Left lung (tissue), 10 donors: Measurements from ENCODE around the gene GAS1. TPM values are rescaled to one million over a fixed set of nuclear protein-coding genes. Genes with fewer than 3 reads are reported as not detected.

ENCODE experiments used
- ATAC-seq: fragments of 200-7000 bp; cut with Tn5 transposase; one replicate; pipeline ENCODE4 v1.9.1; 2020; ENCODE audit warnings: moderate library complexity
- DNase-seq, 4 donors: peaks; one replicate each; pipeline ENCODE4 v3.0.0-alpha.2; 2013 to 2020
- H3K27ac ChIP-seq, 2 donors: fragments of 200-600 bp; sonication (generic) in 1 of 2; one replicate each; pipeline versions ENCODE4 v1.5.0 to v1.8.0; 2020 to 2021
- H3K27me3 ChIP-seq, 2 donors: fragments of 200-600 bp; sonication (generic) in 1 of 2; one replicate each; pipeline versions ENCODE4 v1.5.0 to v1.8.0; 2020 to 2021
- H3K36me3 ChIP-seq, 2 donors: fragments of 200-600 bp; sonication (generic) in 1 of 2; one replicate each; pipeline versions ENCODE4 v1.5.0 to v1.8.0; 2020 to 2021
- H3K4me1 ChIP-seq, 2 donors: fragments of 200-600 bp; one replicate each; pipeline ENCODE4 v1.8.0; 2021
- H3K4me3 ChIP-seq, 2 donors: fragments of 200-600 bp; sonication (generic) in 1 of 2; one replicate each; pipeline versions ENCODE4 v1.5.0 to v1.8.0; 2020 to 2021; ENCODE audit warnings: mild to moderate bottlenecking in 1 of 2
- H3K9me3 ChIP-seq, 2 donors: fragments of 200-600 bp; sonication (generic) in 1 of 2; one replicate each; pipeline versions ENCODE4 v1.5.0 to v1.8.0; 2020 to 2021
- CTCF ChIP-seq, 2 donors: fragments of 200-600 bp; sonication (generic) in 1 of 2; IDR thresholded peaks; one replicate each; pipeline versions ENCODE4 v1.5.0 to v1.8.0; 2021; ENCODE audit warnings: antibody characterized with exemption in 2 of 2
- intact Hi-C, 2 donors: fragments of 100-400 bp; cut with DNase I; formaldehyde crosslinking; loops; one replicate each; pipeline versions ENCODE4 v1.11.2 to v1.14.2; 2022
- polyA plus RNA-seq, 6 donors: library from polyadenylated mRNA; unstranded; fragments of 120-200 nt; gene quantifications; one replicate each; pipeline ENCODE4 v1.2.1, GENCODE V29; 2013; ENCODE audit not compliant: insufficient read length in 6 of 6
- total RNA-seq, 2 donors: library from RNA; stranded (reverse); fragmentation: NEBNext Ultra II Directional; extraction: Animal tissue kit (Norgen Biotek cat#: 25700); gene quantifications; one replicate each; pipeline ENCODE4 v1.2.1, GENCODE V29; 2021
- donor health status: DM: no; HTN: yes; CAD: no.
- donor health status: DM: no; HTN: no; CAD: no.

GAS1 gene
- total and polyA plus RNA-seq, 8 donors: 9.8 to 33.5 (median 20.3) TPM

GRCh38 chr9:86948074-86948929 lies 996 bp upstream of the GAS1 start:
- ATAC-seq (peak; percentile 81), DNase-seq (peak; percentile 70 to 92 (median 86))
- Histone ChIP-seq H3K27ac (peak overlapping the region; percentile 83 to 89), H3K9me3 (peaks cover 0 to 2% of the 10 kb centered on the region in 2 donors), H3K27me3 (peaks cover 20 to 86% of the 10 kb centered on the region in 2 donors), H3K4me3 (peak overlapping the region; percentile 48 to 65), H3K4me1 (peaks cover 4 to 33% of the 10 kb centered on the region in 2 donors), H3K36me3 (no peaks in the 10 kb centered on the region)
- intact Hi-C loops: no loop called here
- peak; percentile 84 to 88 for TF ChIP-seq CTCF (IDR thresholded peaks at IDR 0.05)

- Histone ChIP-seq H3K27ac (peak overlapping the region; percentile 83 to 89), H3K9me3 (peaks cover 0 to 2% of the 10 kb centered on the region in 2 donors), H3K4me1 (peaks cover 4 to 36% of the 10 kb centered on the region in 2 donors), H3K4me3 (peak overlapping the region; percentile 48 to 65), H3K36me3 (no peaks in the 10 kb centered on the region), H3K27me3 (peaks cover 21 to 97% of the 10 kb centered on the region in 2 donors)
- ATAC-seq (peak; percentile 12), DNase-seq (peak; percentile 46 to 83 (median 68))
- intact Hi-C loops: no loop called here
- no peak for TF ChIP-seq CTCF (IDR thresholded peaks at IDR 0.05)
Observed at GRCh38 chr9:86946201-86947145, 833 bp downstream of the GAS1 start.

- H3K4me3 ChIP-seq: peak overlapping the region; percentile 48 to 65
- no peak for ATAC-seq
- H3K27me3 ChIP-seq: peaks cover 28 to 99% of the 10 kb centered on the region in 2 donors
- no peak for TF ChIP-seq CTCF (IDR thresholded peaks at IDR 0.05)
- intact Hi-C loops: no loop called here
- peak overlapping the region; percentile 83 to 89 for H3K27ac ChIP-seq
- peaks cover 0 to 2% of the 10 kb centered on the region in 2 donors for H3K9me3 ChIP-seq
- DNase-seq: peak; percentile 35 to 80 (median 56)
- peaks cover 4 to 36% of the 10 kb centered on the region in 2 donors for H3K4me1 ChIP-seq
- no peaks in the 10 kb centered on the region for H3K36me3 ChIP-seq
Observed at GRCh38 chr9:86945728-86946200, 1.5 kb downstream of the GAS1 start.

- peak overlapping the region; percentile 83 to 89 for H3K27ac ChIP-seq
- H3K36me3 ChIP-seq: no peaks in the 10 kb centered on the region
- ATAC-seq (no peak), DNase-seq (peak in 1 of 4 donors; percentile 78)
- H3K27me3 ChIP-seq: peaks cover 32 to 99% of the 10 kb centered on the region in 2 donors
- H3K4me3 ChIP-seq: peak overlapping the region; percentile 48 to 65
- peaks cover 4 to 36% of the 10 kb centered on the region in 2 donors for H3K4me1 ChIP-seq
- intact Hi-C loops: no loop called here
- no peaks in the 10 kb centered on the region for H3K9me3 ChIP-seq
- no peak for TF ChIP-seq CTCF (IDR thresholded peaks at IDR 0.05)
Observed at GRCh38 chr9:86944796-86945727, 2.2 kb downstream of the GAS1 start.
